NCI-H748 (cell line): ENCODE measurements around the gene TAX1BP1.

Source experiments
- DNase-seq: peaks from one replicate; lab custom pipeline; 2025; ENCODE audit not compliant: unreplicated experiment; lab: John Stamatoyannopoulos, UW

TAX1BP1 gene

DNA sequence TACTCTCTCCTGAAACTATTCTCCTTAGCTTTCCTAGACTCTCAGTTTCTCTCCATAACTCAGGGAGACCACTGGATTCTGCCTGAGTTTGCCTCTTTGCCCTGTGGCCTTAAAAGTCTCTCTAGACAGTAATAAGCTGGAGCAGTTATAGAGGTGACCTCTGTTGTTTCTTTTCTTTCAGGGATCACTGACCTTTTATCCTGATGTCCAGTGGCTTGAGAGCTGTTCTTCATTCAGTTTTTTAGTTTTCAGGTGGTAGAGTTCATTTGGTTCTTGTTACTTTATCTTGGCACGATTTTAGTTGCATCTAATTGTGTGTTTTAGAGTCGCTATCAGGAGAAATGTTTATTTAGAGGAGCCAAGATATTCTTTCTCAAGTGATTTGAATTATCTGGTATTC is 37.7 kb downstream of the TAX1BP1 start:
- DNase-seq, result no peak

DNA sequence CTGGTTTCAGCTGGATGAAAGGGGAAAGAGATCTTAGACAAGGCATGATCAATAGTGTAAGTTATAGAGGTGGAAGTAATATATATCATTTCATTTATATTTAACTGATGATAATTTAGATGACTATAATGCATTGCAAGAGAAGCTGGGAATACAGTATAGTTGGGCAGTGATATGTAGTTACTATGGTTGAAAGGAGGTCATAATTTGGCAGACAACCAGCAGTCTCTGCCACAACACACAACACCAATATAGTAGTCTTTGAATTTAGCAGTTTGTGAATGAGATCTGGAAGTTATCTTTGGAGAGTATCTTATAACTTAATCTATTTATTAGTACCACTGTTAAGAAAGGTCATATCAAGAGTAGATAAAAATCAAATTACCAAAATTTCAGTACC is 39.9 kb downstream of the TAX1BP1 start:
- no peak for DNase-seq

DNA sequence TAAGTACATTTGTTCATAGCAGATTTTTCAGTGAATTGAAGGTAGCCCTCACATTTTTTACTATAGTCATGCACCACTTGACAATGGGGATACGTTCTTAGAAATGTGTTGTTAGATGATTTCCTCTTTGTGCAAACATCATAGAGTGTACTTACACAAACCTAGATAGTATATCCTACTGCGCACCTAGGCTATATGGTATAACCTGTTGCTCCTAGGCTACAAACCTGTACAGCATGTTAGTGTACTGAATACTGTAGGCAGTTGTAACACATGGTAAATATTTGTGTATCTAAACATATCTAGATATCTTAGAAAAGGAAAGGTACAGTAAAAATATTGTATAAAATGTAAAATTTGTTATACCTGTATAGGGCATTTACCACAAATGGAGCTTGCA is 41.2 kb downstream of the TAX1BP1 start:
- no peak for DNase-seq

DNA sequence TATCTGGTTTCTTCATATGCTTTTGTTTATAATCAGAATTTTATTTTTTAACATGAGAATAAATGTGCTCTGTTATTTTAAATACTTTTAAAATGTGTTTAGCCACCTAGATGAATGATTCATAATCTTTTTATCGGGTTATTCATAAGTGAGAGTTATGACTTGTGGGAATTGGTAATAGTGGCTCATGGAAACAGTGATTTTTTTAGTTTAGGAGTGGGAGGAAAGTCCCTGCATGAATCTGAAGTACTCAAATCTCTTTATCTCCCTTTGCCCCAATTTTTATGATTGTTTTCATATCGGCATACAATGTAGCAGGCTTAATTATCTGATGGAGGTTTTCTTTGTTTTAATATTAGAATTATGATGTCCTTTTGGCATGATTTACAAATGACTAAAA is 42.9 kb downstream of the TAX1BP1 start:
- no peak for DNase-seq

DNA sequence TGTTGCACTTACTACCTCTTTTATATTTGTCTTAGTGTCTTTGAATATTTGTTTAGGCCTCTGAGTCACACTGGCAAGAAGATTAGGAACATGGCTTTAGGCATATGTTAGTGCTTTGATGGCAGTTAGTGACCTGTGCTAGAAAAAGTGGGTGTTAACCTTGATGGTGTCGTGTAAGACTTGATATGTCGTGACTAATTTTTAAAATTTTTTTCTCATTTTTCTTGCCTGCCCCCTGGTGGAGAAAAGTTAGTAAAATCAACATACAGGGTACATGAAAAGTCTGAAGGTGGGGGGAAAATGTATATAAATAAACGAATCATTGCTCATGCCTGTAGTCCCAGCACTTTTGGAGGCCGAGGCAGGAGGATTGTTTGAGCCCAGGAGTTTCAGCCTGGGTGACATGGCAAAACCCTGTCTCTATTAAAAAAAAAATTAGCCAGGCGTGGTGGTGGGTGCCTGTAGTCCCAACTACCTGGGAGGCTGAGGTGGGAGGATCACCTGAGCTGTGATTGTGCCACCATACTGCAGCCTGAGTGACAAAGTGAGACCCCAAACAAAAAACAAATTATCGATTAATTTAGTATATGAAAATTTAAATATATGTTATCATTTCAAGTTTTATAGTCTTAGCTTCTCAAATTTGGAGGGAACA is 44.6 kb downstream of the TAX1BP1 start:
- peak; percentile 30 for DNase-seq

DNA sequence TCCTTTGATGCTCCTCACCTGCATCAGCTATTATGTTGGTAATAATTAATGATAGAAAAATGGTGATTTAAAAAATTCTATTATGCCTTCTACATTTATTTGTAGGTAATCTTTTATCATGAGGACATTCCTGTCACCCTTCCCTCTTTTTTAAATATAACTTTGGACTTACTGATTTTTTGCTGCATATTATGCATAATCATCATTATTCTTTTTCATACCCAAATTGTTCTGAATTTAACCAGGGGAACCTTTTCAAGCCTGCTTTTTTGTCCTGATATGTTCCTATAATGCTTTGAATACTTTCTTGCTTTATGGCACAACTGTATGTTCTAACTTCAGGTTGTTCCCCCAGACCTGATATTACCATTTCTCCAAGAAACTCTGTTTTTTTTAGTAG is 48.5 kb downstream of the TAX1BP1 start:
- no peak for DNase-seq

DNA sequence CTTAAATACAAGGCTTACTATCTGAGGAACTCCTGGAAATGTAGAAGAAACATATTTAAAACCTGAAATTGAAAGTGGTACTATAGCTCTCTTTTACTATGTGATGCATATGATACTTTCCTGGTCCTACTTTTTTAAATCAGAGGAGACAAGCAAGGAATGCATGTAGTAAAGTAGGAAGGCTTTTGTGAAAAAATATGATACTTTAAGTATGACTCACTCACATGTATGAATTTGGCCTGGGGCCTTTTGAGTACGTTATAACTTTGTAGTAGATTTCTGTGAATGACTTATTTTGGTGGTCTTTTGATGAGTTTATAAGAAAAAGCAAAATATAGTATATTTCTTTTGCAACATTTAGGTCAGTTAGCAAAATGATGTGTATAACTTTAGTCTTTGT is 53.8 kb downstream of the TAX1BP1 start:
- no peak for DNase-seq

DNA sequence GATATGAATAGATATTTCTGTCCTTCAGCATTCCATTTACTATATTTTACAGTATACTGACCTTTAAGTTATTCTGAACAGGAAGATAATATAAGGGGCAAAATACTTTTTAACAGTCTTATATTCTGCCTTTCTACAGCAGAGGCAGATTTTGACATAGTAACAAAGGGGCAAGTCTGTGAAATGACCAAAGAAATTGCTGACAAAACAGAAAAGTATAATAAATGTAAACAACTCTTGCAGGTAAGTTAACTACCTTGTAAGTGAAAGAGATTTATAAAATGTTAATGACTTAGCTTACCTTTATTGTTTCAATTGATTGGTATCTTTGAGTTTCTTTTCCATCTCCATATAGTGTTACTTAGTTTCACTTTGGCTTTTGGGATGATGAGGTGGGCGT is 56.0 kb downstream of the TAX1BP1 start:
- DNase-seq, result no peak

DNA sequence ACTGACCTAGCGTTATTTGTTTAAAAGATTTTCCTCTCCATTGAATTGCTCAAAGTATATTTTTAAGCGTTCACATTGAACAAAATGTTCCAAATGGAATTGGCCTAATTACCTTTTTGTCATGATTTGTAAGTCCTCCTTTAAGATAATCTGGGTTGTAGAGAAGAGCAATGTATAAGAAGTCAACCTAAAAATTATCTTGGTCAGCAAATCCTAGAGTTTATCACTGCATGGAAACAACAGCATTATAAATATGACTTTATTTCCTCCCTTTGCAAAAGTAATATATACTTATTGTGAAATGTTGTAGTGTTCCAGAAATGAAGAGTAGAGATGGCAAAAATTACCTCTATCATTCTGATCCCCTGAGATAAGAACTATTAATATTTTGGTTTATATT is 59.2 kb downstream of the TAX1BP1 start:
- no peak for DNase-seq

DNA sequence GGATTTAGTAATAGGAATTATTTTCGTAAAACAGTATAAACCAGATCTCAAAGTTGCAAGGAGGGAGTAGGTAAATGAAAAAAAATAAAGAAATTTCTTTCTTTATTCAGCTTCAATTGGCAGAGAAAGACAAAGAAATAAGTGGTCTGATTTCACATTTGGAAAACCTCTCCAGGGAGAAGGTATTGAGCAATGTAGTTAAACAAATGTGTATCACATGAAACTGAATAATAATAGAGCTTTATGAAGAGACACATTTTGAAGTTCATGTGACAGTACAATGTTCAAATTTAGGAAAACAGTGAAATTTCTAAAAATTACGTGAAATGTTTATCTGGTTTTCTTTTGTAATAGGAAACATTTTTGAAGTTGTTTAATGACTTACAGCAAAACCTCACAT is 63.0 kb downstream of the TAX1BP1 start:
- DNase-seq, result no peak

DNA sequence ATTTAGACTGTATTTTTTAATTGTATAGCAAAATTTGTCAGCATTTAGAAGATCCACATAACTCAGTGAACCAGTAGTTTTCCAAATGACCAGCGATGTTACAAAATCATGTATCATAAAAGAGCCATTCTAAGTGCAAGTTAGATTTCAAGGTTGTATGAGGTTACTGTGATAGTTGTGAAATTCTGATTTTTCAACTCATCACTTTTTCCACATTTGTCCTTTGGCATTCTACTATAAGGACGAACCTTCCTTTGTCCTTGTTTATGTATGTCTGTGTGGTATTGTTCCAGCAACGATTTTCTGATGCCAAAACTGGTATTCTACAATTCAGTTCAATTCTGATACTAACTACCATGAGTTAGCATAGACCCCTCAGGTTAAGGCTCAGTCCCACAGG is 64.2 kb downstream of the TAX1BP1 start:
- no peak for DNase-seq

DNA sequence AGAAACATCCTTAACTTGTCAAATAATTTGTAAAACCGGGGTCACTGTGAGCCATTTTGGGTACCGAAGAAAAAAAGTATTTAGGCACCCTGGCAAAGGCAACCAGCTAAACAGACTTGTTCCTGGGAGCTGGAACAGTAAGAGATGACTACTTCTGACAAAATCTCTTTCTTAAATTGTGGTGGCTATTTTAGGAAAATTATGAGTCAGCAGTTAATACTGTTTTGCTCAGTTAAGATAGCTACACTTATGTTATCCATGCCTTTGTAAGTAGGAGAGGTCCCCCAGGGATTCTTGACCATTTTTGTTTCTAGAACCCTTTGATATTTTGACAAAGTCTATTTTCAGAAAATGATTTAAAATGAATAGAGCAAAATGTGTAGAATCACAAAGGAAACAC is 68.7 kb downstream of the TAX1BP1 start:
- DNase-seq, result no peak

DNA sequence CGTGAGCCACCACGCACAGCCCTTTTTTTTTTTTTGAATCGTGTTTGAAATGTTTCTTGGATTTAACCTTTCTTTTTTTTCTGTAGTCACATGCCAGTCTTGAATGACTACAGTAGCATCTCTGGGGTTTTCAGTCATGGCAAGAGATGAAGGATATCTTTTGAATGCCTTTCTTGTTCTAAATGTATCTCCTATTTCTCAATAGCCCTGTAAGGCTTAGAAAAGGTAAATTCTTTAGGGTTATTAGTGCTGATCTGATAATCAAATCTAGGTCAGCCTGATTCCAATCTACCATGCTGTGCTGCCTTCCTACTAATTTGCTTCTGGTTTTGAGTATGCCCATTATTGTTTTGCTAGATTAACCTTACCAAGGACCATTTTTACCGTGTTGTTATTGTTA is 70.2 kb downstream of the TAX1BP1 start:
- DNase-seq, result no peak

DNA sequence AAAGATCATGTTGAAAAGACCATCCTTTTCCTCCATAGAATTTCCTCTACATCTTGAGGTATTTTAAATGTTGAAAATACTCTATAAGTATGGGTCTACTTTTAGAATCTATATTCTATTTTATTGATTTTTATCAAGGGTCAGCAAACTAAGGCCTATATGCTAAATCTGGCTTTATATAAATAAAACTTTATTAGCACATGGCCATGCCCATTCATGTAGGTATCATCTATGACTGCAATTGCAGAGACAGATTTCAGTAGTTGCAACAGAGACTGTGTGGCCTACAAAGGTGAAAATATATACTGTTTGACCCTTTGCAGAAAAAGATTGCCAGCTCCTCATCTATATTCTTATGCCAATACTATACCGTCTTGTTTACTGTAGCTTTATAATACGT is 72.7 kb downstream of the TAX1BP1 start:
- no peak for DNase-seq

DNA sequence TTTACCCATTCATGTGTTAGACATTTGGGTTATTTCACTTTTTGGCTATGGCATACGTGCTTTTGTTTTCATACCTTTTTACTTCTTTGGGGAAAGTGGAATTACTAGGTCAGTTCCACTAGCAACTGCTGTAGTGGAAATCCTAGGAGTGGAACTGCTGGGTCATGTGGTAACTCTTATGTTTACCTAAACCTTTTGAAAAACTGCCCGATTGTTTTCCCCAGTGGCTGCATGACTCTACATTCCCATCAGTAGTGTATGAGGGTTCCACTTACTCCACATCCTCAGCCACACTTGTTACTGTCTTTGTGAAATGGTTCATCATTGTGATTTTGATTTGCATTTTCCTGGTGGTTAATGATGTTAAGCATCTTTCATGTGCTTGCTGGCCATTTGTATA is 82.3 kb downstream of the TAX1BP1 start:
- DNase-seq, result no peak

DNA sequence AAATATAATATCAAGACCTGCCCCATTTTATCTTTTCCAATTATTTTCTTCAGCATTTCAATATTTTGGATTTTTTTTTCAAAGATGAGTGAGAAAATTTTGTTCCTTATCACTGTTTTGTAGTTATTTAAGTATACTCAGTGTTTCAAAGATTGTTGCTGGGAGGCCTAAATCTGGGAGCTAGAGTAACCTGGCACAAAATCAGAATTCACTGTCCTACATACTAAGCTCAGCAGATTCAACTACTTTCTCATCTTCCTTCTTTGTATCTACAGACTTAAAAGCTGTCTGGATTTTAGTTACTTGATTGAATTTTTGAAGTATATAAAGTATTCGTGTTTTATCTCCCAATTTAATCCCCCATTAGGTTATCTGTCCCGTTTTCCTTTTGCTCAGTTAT is 85.9 kb downstream of the TAX1BP1 start:
- DNase-seq, result no peak

DNA sequence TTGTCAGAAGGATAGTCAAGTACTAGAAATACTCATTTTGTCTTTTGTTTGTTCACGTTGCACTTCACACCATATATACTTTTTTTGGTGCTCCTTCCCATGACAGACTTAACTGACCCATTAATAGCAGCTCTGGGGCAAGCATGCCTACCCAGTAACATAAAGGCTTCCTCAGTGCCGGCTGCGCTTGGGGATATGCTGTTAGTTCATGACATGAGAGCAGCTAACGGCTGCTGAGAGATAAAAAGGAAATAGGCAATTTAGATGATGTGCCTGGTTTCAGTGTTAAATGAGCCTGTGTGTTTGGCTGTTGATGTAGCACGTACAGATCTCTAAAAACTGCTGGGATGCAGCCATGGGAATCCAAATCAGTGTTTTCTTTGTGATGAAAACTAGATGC is 86.4 kb downstream of the TAX1BP1 start:
- DNase-seq, result no peak

DNA sequence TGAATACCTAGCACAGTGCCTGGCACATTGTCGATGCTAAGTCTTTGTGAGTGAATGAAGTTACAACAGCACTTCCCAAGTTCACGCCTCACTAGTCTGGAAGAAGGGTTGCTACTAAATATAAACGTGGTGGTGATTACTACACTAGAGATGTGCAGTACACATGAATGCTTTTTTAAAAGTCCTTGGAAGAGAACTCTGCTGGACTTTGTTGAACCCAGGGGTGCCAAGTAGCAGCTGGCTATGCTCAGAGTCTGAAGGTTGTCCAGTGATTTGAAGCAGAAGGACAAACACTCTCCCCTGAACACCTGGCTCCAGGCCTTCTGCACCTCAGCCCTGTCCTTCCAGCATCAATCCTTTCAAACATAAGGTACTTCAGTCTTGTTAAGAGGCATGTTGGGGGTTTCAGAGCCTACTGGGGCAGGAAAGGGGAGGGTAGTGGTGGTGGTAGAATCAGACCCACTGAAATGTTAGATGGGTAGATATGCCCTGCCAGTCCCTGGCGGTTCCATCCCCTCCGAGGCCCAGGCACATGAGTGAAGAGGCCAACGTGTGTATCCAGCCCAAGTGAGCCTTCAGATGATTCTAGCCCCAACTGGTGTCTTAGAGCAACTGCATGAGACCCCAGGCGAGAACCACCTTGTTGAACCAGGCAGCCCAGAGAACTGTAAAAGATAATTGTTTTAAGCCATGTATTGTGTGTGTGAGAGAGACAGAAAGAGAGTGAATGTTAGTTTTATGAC is 94.4 kb downstream of the TAX1BP1 start:
- no peak for DNase-seq

DNA sequence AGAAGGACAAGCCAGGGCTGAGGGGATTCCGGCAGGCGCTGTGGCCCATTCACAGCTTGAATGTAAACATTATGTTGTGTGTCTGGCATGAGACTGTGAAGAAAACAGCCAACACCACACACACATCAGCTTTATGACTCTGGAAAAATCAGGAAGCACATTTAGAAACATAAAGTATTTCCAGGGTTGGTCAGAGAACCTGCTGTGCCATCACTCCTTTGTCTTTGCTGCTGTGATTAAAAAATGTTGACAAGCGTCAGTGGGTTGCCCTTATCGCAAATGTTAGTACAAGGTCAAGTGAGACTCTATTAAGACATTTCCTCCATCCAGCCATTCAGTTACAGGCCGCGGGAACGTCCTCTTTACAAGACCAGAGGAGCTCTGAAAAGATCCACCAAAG is 95.4 kb downstream of the TAX1BP1 start:
- DNase-seq, result peak; percentile 25

DNA sequence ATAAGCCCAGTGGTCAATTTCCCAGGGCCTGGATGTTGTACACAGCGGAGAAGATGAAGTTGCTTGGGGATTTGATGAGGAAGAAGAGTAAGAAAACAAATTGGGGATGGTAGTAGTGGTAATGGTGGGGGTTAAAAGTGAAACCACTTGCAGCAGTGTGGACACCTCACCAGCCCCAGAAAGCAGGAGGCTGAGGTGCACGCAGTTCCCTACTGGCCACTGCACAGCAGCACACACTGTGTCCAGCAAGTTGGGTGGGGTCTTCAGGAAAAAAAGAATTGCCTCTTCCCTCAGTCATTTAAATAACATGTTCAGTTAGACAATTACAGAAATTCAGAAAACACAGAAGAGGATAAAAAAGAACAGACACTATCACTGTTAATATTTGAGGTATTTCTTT is 96.6 kb downstream of the TAX1BP1 start:
- no peak for DNase-seq

DNA sequence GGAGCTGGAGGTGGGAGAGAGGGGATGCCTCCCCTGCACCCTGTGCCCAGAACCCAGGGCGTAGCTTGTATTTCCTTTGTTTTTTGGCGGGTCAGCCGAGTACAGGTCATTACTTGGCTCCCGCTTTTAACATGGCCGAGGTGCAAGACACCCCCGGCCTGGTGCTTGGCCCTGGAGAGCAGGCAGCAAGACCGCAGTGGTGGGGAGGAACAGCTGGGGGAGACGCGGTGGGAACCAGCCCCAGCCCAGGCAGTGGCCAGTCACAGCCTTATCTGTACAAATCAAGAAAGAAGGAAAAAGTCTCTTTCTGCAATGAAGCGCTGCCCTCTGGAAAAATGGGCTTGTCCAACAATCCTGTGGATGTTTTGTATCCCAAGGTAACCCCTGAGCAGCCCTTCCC is 99.1 kb downstream of the TAX1BP1 start:
- DNase-seq, result no peak

DNA sequence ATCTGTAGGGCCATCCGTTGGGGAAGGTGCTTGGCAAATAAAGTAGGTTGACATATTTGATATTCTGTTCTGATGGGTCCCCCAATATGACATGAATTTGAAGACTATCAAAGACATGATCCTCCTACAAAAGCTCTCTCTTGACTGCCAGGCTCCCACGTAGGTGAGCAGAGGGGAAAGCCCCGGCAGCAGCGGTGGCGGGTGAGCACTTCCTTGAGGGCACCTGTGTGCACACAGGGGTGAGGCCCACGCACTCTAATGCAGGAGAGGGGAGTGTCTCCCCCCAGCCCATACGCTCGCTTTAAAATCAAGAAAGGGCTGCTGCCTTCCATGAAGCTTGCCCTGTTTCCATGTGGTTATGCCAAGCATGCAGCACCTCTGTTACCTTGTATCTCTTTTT is 100.4 kb downstream of the TAX1BP1 start:
- no peak for DNase-seq

DNA sequence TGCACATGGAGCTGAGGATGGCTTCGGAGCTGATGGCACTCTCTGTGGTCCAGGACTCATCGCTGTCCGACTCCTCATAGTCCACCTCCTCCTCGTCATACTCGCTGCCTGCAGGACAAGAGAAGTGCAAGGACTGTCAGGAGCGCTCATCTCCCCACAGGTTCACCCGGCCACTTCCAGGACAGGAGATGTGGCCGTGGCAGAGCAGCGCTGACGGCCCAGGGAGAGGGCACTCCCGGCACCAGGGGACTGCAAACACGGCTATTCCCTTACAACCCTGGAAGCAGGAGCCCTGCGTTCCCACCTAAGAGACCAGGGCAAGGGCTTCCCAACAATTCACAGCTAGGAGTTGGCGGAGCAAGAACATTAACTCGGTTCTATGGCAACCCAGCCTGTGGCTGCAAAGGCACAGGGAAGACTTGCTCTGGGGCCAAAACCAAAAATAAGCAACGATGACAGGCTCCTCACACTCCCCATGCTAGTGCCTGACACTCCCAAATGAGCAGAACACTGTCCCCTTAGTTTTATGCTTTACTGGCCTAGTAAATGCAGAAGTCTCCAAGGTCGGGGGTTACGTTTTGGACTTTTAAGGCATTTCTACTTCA is 100.9 kb downstream of the TAX1BP1 start:
- no peak for DNase-seq
